Activated CD4-positive, alpha-beta T cell treated with anti-CD3 and anti-CD28 coated beads, Interleukin-2, amount 50 U/mL, for 16 hours (primary cell): Measurements from ENCODE around the gene SPG7.
A peak's percentile ranks its signal among the peaks of the same experiment; 100 is the strongest.
"Not testable (repeated sequence)": the region's sequence is repeated elsewhere in the genome, so short reads cannot be mapped to it uniquely, and the experiment has no call there.

Experiments
- DNase-seq: peaks from one replicate; pipeline ENCODE4 v3.0.0-alpha.2; 2020

SPG7 gene

DNA sequence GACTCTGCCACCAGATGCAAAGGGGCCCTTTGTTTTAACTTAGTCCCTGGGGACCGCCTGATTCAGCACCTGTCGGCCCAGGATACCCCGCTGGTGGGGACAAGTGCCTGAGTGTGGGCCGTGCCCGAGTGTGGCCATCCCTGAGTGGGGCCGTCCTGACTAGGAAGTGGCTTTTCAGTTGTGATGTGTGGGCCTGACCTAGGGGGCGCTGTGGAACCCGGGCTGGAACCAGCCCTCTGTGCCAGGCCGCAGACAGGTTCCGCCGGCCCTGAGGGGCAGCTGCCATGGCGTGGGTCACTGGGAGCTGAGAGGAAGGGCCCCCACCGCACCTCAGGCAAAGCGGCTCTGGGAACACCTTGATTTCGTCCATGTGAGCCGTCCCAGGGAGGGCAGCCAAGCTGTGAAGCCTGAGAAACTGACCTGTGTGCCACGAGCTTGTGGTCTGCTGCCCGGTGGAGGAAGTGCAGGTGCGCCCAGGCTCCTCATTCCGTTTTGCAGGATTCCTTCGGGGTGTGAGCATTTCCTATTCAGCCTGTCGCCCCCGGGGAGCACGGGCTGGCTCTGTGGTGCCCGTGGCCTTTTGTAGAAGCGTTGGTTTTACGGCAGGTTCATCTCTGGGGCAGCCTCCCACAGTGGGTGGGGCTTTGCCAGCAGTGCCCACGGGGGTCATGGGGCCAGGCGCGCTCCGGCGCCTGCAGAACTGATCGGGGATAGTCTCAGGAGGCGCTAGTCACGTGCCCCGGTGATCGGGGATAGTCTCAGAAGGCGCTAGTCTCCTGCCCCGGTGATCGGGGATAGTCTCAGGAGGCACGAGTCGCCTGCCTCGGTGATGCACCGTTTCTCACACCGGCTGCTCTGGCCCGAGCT lies 57.5 kb downstream of the SPG7 start:
- peak; percentile 78 for DNase-seq

DNA sequence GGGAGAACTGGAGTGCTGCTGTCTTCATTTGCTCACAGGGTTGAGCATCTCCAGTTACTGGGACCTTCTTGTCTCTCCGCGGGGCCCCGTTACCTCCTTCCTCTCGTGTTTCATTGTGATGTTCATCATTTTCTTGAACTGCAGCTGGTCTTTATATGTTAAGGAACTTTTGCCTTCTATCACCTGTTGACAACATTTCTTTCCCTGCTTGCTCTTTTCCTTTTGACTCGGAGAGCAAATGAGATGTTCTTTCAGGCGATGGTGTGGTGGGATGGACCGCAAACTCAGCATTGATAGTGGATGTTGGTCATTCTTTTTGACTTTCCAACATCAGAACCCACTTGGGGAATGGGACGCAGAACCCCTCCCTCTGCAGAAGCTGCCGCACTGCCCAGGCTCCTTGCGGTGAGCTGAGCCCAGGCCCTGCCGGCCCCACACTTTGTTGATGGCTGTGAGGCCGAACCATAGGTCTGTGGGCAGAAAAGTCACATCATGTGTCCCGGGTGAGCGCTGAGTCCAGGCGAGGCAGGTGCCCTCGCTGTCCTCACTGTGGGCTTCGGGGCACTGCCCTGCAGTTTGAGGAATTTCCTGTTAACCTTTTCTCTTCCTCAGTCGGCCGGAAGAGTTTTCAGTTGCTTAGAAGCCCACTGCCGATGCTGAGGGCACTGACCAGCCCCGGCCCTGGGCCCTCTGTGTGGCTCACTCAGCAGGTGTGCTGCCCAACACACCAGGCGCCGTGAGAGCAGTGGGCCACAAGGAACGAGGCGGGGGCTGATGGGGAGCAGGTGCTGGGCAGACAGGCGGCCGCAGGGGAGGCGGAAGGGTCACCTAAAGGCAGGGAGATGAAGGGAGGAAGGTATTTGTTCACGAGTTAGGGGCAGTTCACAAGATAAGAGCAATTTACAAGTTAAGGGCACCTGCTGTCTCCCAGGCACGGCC lies 59.7 kb downstream of the SPG7 start:
- no peak for DNase-seq

DNA sequence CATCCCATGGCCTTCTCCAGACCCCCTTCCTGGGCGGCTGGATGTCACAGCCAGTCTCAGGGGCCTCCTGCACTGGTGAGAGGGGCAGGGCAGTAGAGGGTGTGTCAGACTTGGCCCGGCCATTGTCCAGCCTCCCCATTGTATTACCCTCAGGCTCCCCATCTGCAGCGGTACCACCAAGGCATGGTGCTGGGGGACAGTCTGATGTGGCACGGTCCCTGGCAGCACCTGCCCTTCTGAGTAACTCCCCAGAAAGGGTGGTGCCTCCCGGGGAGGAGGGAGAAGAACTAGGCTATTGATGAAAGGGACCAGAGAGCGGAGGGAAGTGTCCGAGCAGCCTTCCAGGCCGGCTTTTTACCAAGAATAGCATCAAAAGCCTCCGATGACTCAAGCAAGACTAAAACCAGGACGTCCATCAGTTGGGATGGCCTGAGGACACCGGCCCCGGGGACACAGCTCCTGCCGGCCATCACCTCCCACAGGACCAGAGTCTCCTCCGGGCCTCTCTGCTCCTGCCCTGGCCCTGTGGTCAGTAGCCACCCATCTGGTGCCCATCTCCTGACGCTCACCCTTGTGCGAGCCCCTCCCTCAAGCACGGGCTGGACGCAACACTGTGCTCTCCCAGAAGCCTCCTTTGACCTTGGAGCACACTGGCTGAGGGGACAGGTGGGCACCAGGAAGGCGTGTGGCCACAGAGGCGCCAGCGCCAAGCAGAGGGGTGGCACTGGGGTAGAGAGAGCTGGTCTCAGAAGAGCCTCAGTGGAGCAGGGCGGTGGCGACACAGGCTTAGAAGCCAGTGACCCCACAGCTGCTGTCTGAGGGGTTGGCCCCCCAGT lies 61.5 kb downstream of the SPG7 start:
- DNase-seq: no peak

DNA sequence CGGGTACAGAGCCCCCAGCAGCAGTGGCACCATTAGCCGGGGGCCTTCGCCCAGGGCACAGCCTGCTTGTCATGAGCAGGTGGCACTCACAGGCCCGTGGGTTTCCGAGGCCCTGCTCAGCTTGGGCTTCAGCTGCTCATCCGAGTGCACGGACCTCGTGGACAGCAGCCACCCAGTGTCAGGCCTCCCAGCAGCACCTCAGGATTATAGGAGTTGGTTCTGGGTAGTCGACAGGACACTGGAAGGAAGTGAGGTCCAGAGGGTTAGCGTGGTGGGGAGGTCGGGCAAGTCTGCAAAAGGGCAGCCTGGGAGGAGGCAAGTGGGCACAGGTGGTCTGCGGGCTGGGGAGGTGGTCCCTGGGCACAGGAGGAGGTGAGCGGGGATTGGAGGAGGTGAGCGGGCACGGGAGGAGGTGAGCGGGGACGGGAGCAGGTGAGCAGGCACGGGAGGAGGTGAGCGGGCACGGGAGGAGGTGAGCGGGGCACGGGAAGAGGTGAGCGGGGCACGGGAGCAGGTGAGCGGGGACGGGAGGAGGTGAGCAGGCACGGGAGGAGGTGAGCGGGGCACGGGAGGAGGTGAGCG lies 62.2 kb downstream of the SPG7 start:
- DNase-seq: no peak

GRCh38 chr16:89570983-89571598 lies 62.9 kb downstream of the SPG7 start:
- not testable (repeated sequence) for DNase-seq

DNA sequence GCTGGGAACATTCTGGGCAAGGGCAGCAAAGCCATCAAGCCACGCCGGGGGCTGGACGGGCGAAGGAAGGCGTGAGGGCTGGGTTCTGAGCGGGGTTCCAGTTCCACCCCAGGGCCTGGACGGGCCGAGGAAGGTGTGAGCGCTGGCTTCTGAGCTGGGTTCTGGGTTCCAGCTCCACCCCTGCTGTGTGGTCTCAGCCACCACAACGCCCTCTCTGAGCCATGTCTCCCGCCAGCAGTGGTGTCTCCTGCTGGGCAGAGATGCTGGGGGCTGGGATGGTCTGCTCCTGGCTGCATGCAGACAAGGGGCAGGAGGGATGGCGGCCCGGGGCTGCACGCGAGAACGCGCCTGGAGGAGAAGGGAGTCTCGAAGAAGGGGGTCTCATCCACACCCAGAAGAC lies 63.4 kb downstream of the SPG7 start:
- no peak for DNase-seq

DNA sequence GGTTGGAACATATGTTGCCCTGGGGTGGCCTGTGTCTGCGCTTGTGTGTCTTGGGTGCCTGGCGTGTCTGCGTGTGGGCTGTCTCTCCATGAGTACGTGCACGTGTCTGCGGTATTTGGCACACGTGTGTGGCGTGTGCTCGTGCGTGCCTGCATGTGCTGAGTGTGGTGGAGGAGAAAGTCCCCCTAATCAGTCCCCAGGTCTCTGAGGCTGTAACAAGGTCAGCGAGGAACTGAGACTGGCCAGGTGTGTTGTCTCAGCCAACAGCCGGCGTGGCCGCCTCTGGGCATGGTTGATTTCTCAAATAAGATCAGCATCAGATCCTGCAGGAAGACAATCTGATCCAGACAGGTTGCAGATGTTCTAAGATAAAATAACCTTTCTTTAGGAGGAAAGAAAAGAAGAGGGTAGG lies 63.9 kb downstream of the SPG7 start:
- DNase-seq: no peak

GRCh38 chr16:89572485-89573205 lies 64.4 kb downstream of the SPG7 start:
- no peak for DNase-seq

DNA sequence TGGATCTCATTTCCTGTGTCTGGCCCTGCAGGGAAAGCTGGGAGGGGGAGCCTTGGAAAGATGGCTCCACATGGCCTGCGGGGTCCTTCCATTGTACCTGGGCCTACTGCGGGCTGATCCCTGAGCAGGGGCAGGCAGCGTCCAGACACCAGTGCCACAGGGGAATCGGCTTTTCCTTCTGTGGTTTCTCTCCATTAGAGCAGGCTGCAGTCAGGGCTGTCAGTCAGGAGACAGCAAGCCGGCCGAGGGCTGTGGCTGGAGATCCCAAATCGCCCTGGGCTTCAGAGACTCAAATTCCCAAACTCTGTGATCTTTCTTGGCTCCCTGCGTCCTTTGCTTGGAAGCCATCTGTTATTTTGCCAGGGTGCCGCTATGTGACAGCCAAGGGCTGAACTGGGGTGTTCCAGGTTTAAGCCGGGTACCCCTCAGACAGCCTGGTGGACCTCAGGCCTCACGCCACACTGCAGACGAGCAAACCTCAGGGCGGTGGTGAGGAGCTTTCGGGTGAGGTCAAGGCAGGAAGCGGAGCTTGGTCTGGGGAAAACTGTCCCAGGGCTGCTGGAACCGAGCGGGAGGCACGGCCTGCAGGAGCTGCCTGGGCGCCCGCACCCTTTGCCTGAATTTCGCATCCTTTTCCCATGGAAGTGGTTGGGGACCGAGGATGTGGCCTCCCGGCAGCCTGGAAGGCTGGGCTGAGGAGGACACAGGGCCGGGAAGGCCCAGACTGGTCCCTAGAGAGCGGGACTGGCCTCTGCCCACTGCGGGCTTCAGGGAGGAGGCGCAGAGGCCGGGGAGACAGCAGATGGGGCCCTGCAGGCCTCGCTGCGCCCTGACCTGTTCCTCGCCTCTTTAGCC lies 65.8 kb downstream of the SPG7 start:
- no peak for DNase-seq

- peak; percentile 63 for DNase-seq
Measured at GRCh38 chr16:89574681-89575246, 66.6 kb downstream of the SPG7 start.

DNA sequence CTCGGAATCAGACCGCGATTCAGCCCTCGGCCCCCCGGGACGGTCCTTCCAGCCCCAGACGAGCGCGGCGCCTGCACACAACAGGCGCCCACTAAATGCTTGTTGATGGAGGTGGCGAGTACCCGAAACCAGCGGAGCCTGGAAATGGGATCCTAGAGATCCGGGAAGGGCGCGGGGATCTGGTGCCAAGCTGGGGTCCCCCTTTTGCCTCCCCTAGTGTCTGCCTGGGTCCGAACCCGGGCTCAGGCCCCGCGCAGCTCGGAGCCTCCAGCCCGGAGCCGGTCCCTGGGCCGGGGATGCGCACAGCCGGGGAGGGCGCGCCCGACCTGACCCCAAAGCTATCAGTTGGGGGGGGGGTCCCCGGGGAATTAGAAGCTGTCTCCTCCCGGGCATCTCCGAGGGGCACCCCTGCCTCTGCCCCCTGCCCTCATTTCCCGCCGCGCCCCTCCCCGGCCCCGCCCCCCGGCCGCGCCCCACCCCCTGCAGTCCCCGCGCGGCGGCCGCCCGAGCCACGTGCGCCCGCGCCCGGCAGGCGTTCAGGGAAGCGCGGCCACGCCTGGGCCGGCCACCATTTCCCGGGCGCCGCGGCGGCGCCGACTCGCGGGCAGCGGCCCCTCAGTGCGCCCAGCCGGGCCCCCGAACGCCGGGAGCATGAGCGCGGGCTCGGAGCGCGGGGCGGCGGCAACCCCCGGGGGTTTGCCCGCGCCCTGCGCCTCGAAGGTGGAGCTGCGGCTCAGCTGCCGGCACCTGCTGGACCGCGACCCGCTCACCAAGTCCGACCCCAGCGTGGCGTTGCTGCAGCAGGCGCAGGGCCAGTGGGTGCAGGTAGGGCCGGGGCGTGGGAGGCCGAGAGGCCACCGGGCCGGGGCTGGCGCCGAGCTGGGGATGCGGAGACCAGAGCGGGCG lies 67.3 kb downstream of the SPG7 start, which contains the start of gene CPNE7:
Gene CPNE7, plus strand, starts transcription at position 512 of the 906 bp plus-strand sequence. Its CDS starts 140 bp downstream, at position 652.
- no peak for DNase-seq

GRCh38 chr16:89576153-89577054 lies 68.2 kb downstream of the SPG7 start:
- DNase-seq: no peak

DNA sequence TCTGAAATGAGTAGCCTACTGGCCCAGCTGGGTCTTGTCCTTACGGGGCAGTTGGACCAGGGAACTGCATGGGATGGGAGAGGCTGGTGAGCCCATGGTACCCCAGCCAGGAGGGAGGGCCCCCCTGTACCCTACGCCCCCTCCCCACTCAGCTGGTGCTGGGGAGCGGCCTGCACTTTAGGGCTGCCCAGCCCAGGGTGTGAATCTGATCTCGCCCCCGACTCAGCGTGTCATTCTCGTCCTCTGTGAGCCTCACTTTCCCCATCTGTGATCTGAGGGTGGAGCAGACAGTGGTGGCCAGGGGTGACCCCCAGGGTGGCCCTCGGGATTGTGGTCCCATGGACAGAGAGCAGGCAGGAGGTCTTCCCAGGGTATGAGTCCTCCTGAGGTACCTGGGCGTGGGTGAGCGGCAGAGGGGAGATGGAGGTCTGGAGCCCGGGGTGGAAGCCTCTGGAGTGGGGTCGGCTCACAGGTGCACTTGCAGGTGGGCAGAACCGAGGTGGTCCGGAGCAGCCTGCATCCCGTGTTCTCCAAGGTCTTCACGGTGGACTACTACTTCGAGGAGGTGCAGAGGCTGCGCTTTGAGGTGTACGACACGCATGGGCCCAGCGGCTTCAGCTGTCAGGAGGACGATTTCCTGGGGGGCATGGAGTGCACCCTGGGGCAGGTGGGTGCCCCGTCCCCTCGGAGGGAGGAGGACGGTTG lies 69.0 kb downstream of the SPG7 start:
- DNase-seq: no peak

DNA sequence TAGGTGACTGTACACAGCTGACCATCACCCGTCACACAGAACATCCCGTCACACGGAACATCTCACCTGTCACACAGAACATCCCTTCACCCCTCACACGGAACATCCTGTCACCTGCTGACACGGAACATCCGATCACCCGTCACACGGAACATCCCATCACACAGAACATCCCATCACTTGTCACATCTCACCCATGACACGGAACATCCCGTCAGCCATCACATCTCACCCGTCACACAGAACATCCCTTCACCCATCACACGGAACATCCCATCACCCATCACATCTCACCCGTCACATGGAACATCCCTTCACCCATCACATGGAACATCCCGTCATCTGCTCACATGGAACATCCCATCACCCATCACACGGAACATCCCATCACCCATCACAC lies 71.1 kb downstream of the SPG7 start:
- DNase-seq: no peak

DNA sequence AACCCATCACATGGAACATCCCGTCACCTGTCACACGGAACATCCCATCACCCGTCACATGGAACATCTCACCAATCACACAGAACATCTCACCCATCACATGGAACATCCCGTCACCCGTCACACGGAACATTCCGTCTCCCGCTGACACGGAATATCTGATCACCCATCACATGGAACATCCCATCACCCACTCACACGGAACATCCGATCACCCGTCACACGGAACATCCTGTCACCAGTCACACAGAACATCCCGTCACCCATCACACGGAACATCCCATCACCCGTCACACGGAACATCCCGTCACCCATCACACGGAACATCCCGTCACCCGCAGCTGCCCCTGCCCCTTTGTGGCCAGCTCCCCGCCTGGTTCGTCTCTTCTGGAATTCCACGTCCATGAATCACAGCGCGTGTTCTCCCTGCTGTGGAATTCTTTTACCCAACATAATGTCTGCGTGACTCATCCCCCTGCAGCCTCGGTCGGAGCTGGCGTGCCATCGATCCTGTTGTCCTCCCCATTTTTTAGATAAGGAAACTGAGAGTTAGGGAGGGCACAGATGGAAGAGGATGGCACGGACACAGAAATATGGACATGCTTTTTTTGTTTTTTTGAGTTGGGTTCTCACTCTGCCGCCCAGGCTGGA lies 73.0 kb downstream of the SPG7 start:
- no peak for DNase-seq

DNA sequence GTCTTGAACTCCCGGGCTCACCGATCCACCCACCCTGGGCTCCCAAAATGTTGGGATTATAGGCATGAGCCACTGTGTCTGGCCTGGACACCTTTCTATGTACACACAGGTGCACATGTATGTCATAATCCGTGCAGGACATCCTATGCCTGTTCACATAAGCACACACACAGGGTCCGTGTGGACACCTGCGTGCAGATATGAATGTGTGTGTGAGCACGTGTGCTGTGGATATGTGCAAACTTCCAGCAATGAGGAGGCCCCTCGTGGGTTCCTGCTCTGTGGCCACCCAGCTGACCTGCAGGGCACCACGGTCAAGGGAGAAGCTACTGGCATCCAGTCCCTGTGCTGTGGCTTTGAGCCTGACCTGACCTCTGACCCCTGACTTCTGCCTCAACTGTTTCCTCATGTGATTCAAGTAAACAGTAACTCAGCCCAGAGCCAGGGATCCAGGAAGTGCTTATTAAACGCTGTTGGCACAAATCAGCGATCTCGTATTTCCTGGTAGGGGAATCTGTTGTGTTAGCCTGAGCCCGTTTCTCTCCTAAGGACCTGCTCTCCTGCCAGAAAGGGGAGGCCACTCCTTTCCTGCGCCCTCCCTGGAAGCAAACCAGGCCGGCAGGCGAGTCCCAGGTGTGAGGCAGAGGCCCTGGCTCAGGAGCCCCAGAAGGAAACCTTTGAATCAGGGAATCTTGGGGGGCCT lies 73.8 kb downstream of the SPG7 start:
- no peak for DNase-seq
